Osteocyte (in vitro differentiated cells): ENCODE results near the gene PAFAH1B2. TPM values are rescaled to one million over a fixed set of nuclear protein-coding genes. Genes with fewer than 3 reads are reported as not detected.

ENCODE experiments used
- DNase-seq: peaks from one replicate; pipeline ENCODE4 v3.0.0; 2021; ENCODE audit warnings: mixed read lengths; ENCODE audit not compliant: unreplicated experiment; ENCODE audit errors: extremely low spot score
- H3K27ac Mint-ChIP-seq: one replicate; pipeline ENCODE4 v1.8.0; 2021; ENCODE audit warnings: mild to moderate bottlenecking, mixed read lengths; ENCODE audit not compliant: unreplicated experiment
- H3K27me3 Mint-ChIP-seq: one replicate; pipeline ENCODE4 v1.8.0; 2021; ENCODE audit warnings: mixed read lengths; ENCODE audit not compliant: unreplicated experiment
- H3K36me3 Mint-ChIP-seq: one replicate; pipeline ENCODE4 v1.8.0; 2021; ENCODE audit warnings: mixed read lengths; ENCODE audit not compliant: unreplicated experiment
- H3K4me1 Mint-ChIP-seq: one replicate; pipeline ENCODE4 v1.8.0; 2021; ENCODE audit warnings: mixed read lengths; ENCODE audit not compliant: unreplicated experiment
- H3K4me3 Mint-ChIP-seq: one replicate; pipeline ENCODE4 v1.8.0; 2021; ENCODE audit warnings: mild to moderate bottlenecking, moderate library complexity, mixed read lengths; ENCODE audit not compliant: unreplicated experiment
- H3K9me3 Mint-ChIP-seq: one replicate; pipeline ENCODE4 v1.8.0; 2021; ENCODE audit warnings: mixed read lengths; ENCODE audit not compliant: unreplicated experiment
- CTCF ChIP-seq: fragments of 200-600 bp; sonication (generic); IDR thresholded peaks from 2 replicates; pipeline ENCODE4 v1.5.0; 2021; ENCODE audit warnings: antibody characterized with exemption, mild to moderate bottlenecking, moderate library complexity
- total RNA-seq: library from RNA; stranded (reverse); gene quantifications from 2 replicates; pipeline ENCODE4 v1.2.1, GENCODE V29; 2021

The PAFAH1B2 gene
- total RNA-seq, 1 donor from 2014 or later = 82.7 TPM

- Mint-ChIP-seq H3K4me3 (no peak overlapping the region), H3K9me3 (no peaks in the 10 kb centered on the region), H3K36me3 (peaks cover 26% of the 10 kb centered on the region), H3K4me1 (no peaks in the 10 kb centered on the region), H3K27ac (no peak overlapping the region), H3K27me3 (no peaks in the 10 kb centered on the region)
- TF ChIP-seq CTCF = no peak
- no peak for DNase-seq
Measured at GRCh38 chr11:117191680-117192400, 47.8 kb downstream of the PAFAH1B2 start.

GRCh38 chr11:117192401-117192875 is 48.4 kb downstream of the PAFAH1B2 start:
- Mint-ChIP-seq H3K27ac (no peak overlapping the region), H3K4me3 (no peak overlapping the region), H3K36me3 (peaks cover 26% of the 10 kb centered on the region), H3K9me3 (no peaks in the 10 kb centered on the region), H3K4me1 (peaks cover 2% of the 10 kb centered on the region), H3K27me3 (no peaks in the 10 kb centered on the region)
- TF ChIP-seq CTCF = no peak
- DNase-seq = no peak

GRCh38 chr11:117193130-117194020 is 49.3 kb downstream of the PAFAH1B2 start:
- TF ChIP-seq CTCF = no peak
- no peaks in the 10 kb centered on the region for H3K27me3 Mint-ChIP-seq
- no peak overlapping the region for H3K4me3 Mint-ChIP-seq
- DNase-seq = no peak
- H3K9me3 Mint-ChIP-seq = no peaks in the 10 kb centered on the region
- peaks cover 20% of the 10 kb centered on the region for H3K36me3 Mint-ChIP-seq
- H3K27ac Mint-ChIP-seq = no peak overlapping the region
- H3K4me1 Mint-ChIP-seq = peaks cover 12% of the 10 kb centered on the region

- no peak for TF ChIP-seq CTCF
- Mint-ChIP-seq H3K27me3 (no peaks in the 10 kb centered on the region), H3K4me3 (no peak overlapping the region), H3K27ac (no peak overlapping the region), H3K4me1 (peaks cover 19% of the 10 kb centered on the region), H3K36me3 (peaks cover 20% of the 10 kb centered on the region), H3K9me3 (no peaks in the 10 kb centered on the region)
- DNase-seq = no peak
Measured at GRCh38 chr11:117194267-117194666, 50.2 kb downstream of the PAFAH1B2 start.

GRCh38 chr11:117195258-117195657 is 51.2 kb downstream of the PAFAH1B2 start:
- DNase-seq = no peak
- H3K27ac Mint-ChIP-seq = no peak overlapping the region
- no peaks in the 10 kb centered on the region for H3K9me3 Mint-ChIP-seq
- no peaks in the 10 kb centered on the region for H3K27me3 Mint-ChIP-seq
- H3K4me3 Mint-ChIP-seq = no peak overlapping the region
- peaks cover 20% of the 10 kb centered on the region for H3K36me3 Mint-ChIP-seq
- peaks cover 29% of the 10 kb centered on the region for H3K4me1 Mint-ChIP-seq
- TF ChIP-seq CTCF = no peak
